HFFc6 (cell line): ENCODE data around the gene GRID1. TPM values are rescaled to one million over a fixed set of nuclear protein-coding genes. Genes with fewer than 3 reads are reported as not detected.

Experiments used
- DNase-seq: peaks from one replicate; pipeline ENCODE4 v3.0.0-alpha.2; 2018
- H3K27ac Mint-ChIP-seq: 2 replicates; pipeline ENCODE4 v1.8.0; 2020; ENCODE audit warnings: mild to moderate bottlenecking, mixed read lengths
- H3K27me3 Mint-ChIP-seq: 2 replicates; pipeline ENCODE4 v1.8.0; 2021; ENCODE audit warnings: mild to moderate bottlenecking, moderate library complexity, mixed read lengths; ENCODE audit not compliant: insufficient read depth
- H3K36me3 Mint-ChIP-seq: 2 replicates; pipeline ENCODE4 v1.8.0; 2021; ENCODE audit warnings: low read depth, mixed read lengths
- H3K4me1 Mint-ChIP-seq: 2 replicates; pipeline ENCODE4 v1.8.0; 2020; ENCODE audit warnings: low read depth, mixed read lengths
- H3K4me3 Mint-ChIP-seq: 2 replicates; pipeline ENCODE4 v1.8.0; 2020; ENCODE audit warnings: mild to moderate bottlenecking, moderate library complexity, mixed read lengths
- H3K9me3 Mint-ChIP-seq: 2 replicates; pipeline ENCODE4 v1.8.0; 2020; ENCODE audit warnings: mild to moderate bottlenecking, mixed read lengths
- CTCF ChIP-seq: fragments of 200-600 bp; sonication (generic); IDR thresholded peaks from 2 replicates; pipeline ENCODE4 v1.5.0; 2021; ENCODE audit warnings: antibody characterized with exemption, mild to moderate bottlenecking
- total RNA-seq, 6 experiments: library from RNA; stranded (reverse); fragmentation: NEBNext Ultra II Directional; extraction: Animal tissue kit (Norgen Biotek cat#: 25700); gene quantifications; 2 replicates in 1 of 6; 3 replicates in 5 of 6; pipeline ENCODE4 v1.2.3, GENCODE V29; 2021

Gene GRID1
- total RNA-seq, 6 experiments from 2014 or later, result not detected

- Mint-ChIP-seq H3K36me3 (no peaks in the 10 kb centered on the region), H3K9me3 (peaks cover 18% of the 10 kb centered on the region), H3K27me3 (peaks cover 3% of the 10 kb centered on the region), H3K27ac (no peak overlapping the region), H3K4me1 (no peaks in the 10 kb centered on the region), H3K4me3 (no peak overlapping the region)
- no peak for DNase-seq
- TF ChIP-seq CTCF, result no peak
Observed at GRCh38 chr10:86263209-86263608, 103.4 kb downstream of the GRID1 start.

GRCh38 chr10:86262688-86263181 is 103.9 kb downstream of the GRID1 start:
- peaks cover 16% of the 10 kb centered on the region for H3K9me3 Mint-ChIP-seq
- H3K27me3 Mint-ChIP-seq, result peaks cover 3% of the 10 kb centered on the region
- no peak for TF ChIP-seq CTCF
- H3K27ac Mint-ChIP-seq, result no peak overlapping the region
- no peak for DNase-seq
- H3K4me1 Mint-ChIP-seq, result no peaks in the 10 kb centered on the region
- H3K36me3 Mint-ChIP-seq, result no peaks in the 10 kb centered on the region
- no peak overlapping the region for H3K4me3 Mint-ChIP-seq

DNA sequence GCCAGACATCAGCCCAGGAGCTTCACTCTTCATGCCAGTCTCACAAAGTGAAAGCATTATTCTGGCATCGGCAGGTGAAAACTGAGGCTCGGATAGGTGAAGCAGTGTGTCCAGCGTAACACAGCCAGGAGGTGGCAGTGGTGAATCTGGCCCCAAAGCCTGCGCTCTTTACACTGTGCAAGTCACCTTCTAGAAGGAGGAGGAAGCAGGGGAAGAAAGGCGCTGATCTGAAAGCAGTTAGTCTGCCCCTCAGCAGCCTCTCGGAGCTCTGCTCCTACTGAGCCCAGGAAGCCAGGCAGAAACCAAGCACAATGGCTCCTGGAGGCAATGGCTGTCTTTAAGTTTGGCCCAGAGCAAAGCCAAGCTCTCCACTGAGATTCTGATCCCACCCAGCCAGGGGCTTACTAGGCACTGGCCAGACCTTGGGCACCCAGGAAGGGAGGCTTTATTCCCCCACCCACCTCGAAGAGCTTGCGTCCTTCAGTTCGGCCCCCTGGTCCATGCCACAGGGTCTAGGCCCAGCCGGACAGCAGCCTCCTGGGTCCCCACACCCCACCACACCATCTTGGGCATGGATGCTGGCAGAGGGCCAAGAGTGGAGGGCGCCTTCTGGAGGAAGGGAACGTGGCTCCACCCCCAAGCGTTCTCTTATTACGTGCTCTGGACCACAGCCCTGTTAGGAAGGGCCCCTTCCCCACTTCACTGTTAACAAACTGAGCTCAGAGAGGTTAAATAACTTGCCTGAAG is 104.5 kb downstream of the GRID1 start:
- Mint-ChIP-seq H3K27ac (no peak overlapping the region), H3K36me3 (no peaks in the 10 kb centered on the region), H3K4me1 (no peaks in the 10 kb centered on the region), H3K27me3 (peaks cover 3% of the 10 kb centered on the region), H3K4me3 (no peak overlapping the region), H3K9me3 (peaks cover 15% of the 10 kb centered on the region)
- DNase-seq, result no peak
- no peak for TF ChIP-seq CTCF

- DNase-seq, result no peak
- H3K4me1 Mint-ChIP-seq, result no peaks in the 10 kb centered on the region
- TF ChIP-seq CTCF, result no peak
- H3K36me3 Mint-ChIP-seq, result no peaks in the 10 kb centered on the region
- H3K4me3 Mint-ChIP-seq, result no peak overlapping the region
- peaks cover 3% of the 10 kb centered on the region for H3K27me3 Mint-ChIP-seq
- H3K9me3 Mint-ChIP-seq, result peaks cover 15% of the 10 kb centered on the region
- H3K27ac Mint-ChIP-seq, result no peak overlapping the region
Observed at GRCh38 chr10:86261470-86261869, 105.1 kb downstream of the GRID1 start.

GRCh38 chr10:86260564-86260963 is 106.0 kb downstream of the GRID1 start:
- peaks cover 6% of the 10 kb centered on the region; the same call in 1 of the 2 replicates for H3K9me3 Mint-ChIP-seq

More at GRCh38 chr10:86260564-86260963, 106.0 kb downstream of the GRID1 start:
- no peak overlapping the region for H3K27ac Mint-ChIP-seq
- TF ChIP-seq CTCF, result no peak
- DNase-seq, result no peak
- H3K36me3 Mint-ChIP-seq, result no peaks in the 10 kb centered on the region
- H3K27me3 Mint-ChIP-seq, result peaks cover 3% of the 10 kb centered on the region
- no peaks in the 10 kb centered on the region for H3K4me1 Mint-ChIP-seq
- no peak overlapping the region for H3K4me3 Mint-ChIP-seq
